HEK293T (cell line): ENCODE measurements around the gene SLC35B4.

Experiments
- ARNT ChIP-seq: fragments of 450-650 bp; IDR thresholded peaks from 2 replicates; pipeline ENCODE4 v1.6.1; 2017; ENCODE audit warnings: mild to moderate bottlenecking
- BHLHE40 ChIP-seq: fragments of 450-650 bp; IDR thresholded peaks from 2 replicates; pipeline ENCODE4 v1.6.1; 2016; ENCODE audit warnings: mild to moderate bottlenecking, moderate library complexity, borderline replicate concordance
- CTBP1 ChIP-seq: fragments of 450-650 bp; IDR thresholded peaks from 2 replicates; pipeline ENCODE4 v1.6.1; 2016; ENCODE audit warnings: borderline replicate concordance
- ELF4 ChIP-seq: fragments of 450-650 bp; IDR thresholded peaks from 2 replicates; pipeline ENCODE4 v1.6.1; 2017; ENCODE audit warnings: antibody characterized with exemption
- FOXK2 ChIP-seq: fragments of 450-650 bp; IDR thresholded peaks from 2 replicates; pipeline ENCODE4 v1.6.1; 2016; ENCODE audit warnings: mild to moderate bottlenecking
- FOXM1 ChIP-seq: fragments of 450-650 bp; IDR thresholded peaks from 2 replicates; pipeline ENCODE4 v1.6.1; 2017; ENCODE audit warnings: mild to moderate bottlenecking, borderline replicate concordance
- HDGF ChIP-seq: fragments of 450-650 bp; IDR thresholded peaks from 2 replicates; pipeline ENCODE4 v1.6.1; 2017; ENCODE audit warnings: antibody characterized with exemption, borderline replicate concordance
- NFRKB ChIP-seq: fragments of 450-650 bp; IDR thresholded peaks from 2 replicates; pipeline ENCODE4 v1.6.1; 2016; ENCODE audit warnings: mild to moderate bottlenecking, moderate library complexity
- PKNOX1 ChIP-seq: fragments of 450-650 bp; IDR thresholded peaks from 2 replicates; pipeline ENCODE4 v1.6.1; 2016
- SP1 ChIP-seq: fragments of 450-650 bp; IDR thresholded peaks from 2 replicates; pipeline ENCODE4 v1.6.1; 2017
- SUZ12 ChIP-seq: fragments of 450-650 bp; IDR thresholded peaks from 2 replicates; pipeline ENCODE4 v1.6.1; 2016; ENCODE audit warnings: mild to moderate bottlenecking
- TARDBP ChIP-seq: fragments of 450-650 bp; IDR thresholded peaks from 2 replicates; pipeline ENCODE4 v1.6.1; 2016
- ZNF384 ChIP-seq: fragments of 450-650 bp; IDR thresholded peaks from 2 replicates; pipeline ENCODE4 v1.6.1; 2016

DNA sequence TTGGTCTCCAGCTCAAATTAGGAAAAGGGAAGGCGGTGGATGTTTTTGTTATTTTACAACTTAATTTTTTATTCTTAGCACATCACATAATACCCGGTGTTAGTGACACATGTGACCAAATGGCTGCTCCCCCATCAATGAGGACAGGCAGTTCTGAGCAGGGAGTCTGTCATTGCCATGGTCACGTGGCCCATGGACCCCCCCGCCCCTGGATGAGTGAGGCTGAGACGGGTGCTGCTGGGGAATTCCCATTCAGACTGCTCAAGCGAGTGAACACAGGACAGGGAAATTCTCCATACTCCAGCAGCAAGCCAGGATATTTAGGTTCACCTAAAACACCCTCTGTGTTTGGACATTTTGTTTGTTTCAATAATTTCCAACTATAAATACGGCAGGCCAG is 34.7 kb upstream of the SLC35B4 start:
- TF ChIP-seq CTBP1 = no peak
- no peak for TF ChIP-seq ARNT
- no peak for TF ChIP-seq SUZ12
- TF ChIP-seq FOXM1 = no peak
- TF ChIP-seq BHLHE40 = no peak
- TF ChIP-seq FOXK2 = no peak
- TF ChIP-seq SP1 = no peak
- TF ChIP-seq TARDBP = no peak
- no peak for TF ChIP-seq NFRKB
- no peak for TF ChIP-seq HDGF
- no peak for TF ChIP-seq PKNOX1
- TF ChIP-seq ZNF384 = no peak
- no peak for TF ChIP-seq ELF4
